ENCODE measurements around the gene EIF3CL. TPM values are rescaled to one million over a fixed set of nuclear protein-coding genes. Genes with fewer than 3 reads are reported as not detected.
A peak's percentile ranks its signal among the peaks of the same experiment; 100 is the strongest.
"Not testable (repeated sequence)": the region's sequence is repeated elsewhere in the genome, so short reads cannot be mapped to it uniquely, and the experiment has no call there.

Gene EIF3CL
- total RNA-seq = 174 and 212 TPM in 2 replicates

GRCh38 chr16:28403220-28404072 is at the start of gene EIF3CL:
Gene EIF3CL (minus strand): TSS chr16:28403841. CDS start chr16:28403618, 223 bp downstream.
- not testable (repeated sequence) for H3K4me1 Mint-ChIP-seq, H3K27ac Mint-ChIP-seq

GRCh38 chr16:28447081-28447480 is 43.4 kb upstream of the EIF3CL start:
- H3K4me1 Mint-ChIP-seq; intact Hi-C loops (cut with micrococcal nuclease): not testable (repeated sequence)

More at GRCh38 chr16:28403220-28404072, at the start of gene EIF3CL:
- peak within 1 kb of the TSS; percentile 79 for H3K4me3 Mint-ChIP-seq
- H3K9me3 Mint-ChIP-seq; DNase-seq; H3K27me3 Mint-ChIP-seq; H3K36me3 Mint-ChIP-seq (ENCODE audit: low read depth); intact Hi-C loops (cut with micrococcal nuclease): not testable (repeated sequence)

GRCh38 chr16:28446388-28446787 is 42.7 kb upstream of the EIF3CL start:
- H3K9me3 Mint-ChIP-seq; H3K4me3 Mint-ChIP-seq; H3K27me3 Mint-ChIP-seq; H3K36me3 Mint-ChIP-seq (ENCODE audit: low read depth); H3K27ac Mint-ChIP-seq; H3K4me1 Mint-ChIP-seq; DNase-seq; intact Hi-C loops (cut with micrococcal nuclease): not testable (repeated sequence)

More at GRCh38 chr16:28447081-28447480, 43.4 kb upstream of the EIF3CL start:
- H3K4me3 Mint-ChIP-seq; DNase-seq; H3K27me3 Mint-ChIP-seq; H3K27ac Mint-ChIP-seq; H3K36me3 Mint-ChIP-seq (ENCODE audit: low read depth); H3K9me3 Mint-ChIP-seq: not testable (repeated sequence)

DNA sequence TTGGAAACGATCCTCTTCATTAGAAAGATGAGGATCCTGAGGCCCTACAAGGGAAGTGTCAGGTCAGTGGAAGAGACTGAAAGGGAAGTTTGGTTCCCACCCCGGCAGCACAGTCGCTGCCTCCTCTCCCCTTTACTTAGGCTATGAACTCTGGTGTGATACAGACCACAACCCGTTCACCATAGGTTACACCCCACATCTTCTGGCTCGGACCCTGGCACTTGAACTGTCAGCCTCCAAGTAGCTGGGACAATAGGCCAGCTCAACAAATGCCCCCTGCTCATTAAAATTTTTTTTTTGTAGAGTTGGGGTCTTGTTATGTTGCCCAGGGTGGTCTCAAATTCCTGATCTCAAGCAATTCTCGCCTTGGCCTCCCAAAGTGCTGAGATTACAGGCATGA is 40.3 kb upstream of the EIF3CL start:
- H3K27me3 Mint-ChIP-seq; intact Hi-C loops (cut with micrococcal nuclease); DNase-seq; H3K27ac Mint-ChIP-seq; H3K9me3 Mint-ChIP-seq; H3K36me3 Mint-ChIP-seq (ENCODE audit: low read depth); H3K4me3 Mint-ChIP-seq; H3K4me1 Mint-ChIP-seq: not testable (repeated sequence)

- H3K27ac Mint-ChIP-seq; H3K4me1 Mint-ChIP-seq; H3K36me3 Mint-ChIP-seq (ENCODE audit: low read depth); DNase-seq; H3K27me3 Mint-ChIP-seq; intact Hi-C loops (cut with micrococcal nuclease); H3K9me3 Mint-ChIP-seq; H3K4me3 Mint-ChIP-seq: not testable (repeated sequence)
These were observed 35.3 kb upstream of the EIF3CL start for GRCh38 chr16:28438899-28439298.

- H3K9me3 Mint-ChIP-seq; intact Hi-C loops (cut with micrococcal nuclease); H3K27me3 Mint-ChIP-seq; H3K27ac Mint-ChIP-seq; H3K4me3 Mint-ChIP-seq; H3K4me1 Mint-ChIP-seq; H3K36me3 Mint-ChIP-seq (ENCODE audit: low read depth): not testable (repeated sequence)
- DNase-seq = peak; percentile 34
These were observed 31.7 kb upstream of the EIF3CL start for GRCh38 chr16:28435340-28435739.

GRCh38 chr16:28426060-28426680 is 22.5 kb upstream of the EIF3CL start:
- DNase-seq, H3K4me3 Mint-ChIP-seq: not testable (repeated sequence)

GRCh38 chr16:28421071-28421750 is 17.6 kb upstream of the EIF3CL start:
- H3K27me3 Mint-ChIP-seq; H3K4me1 Mint-ChIP-seq; H3K27ac Mint-ChIP-seq; H3K36me3 Mint-ChIP-seq (ENCODE audit: low read depth); H3K9me3 Mint-ChIP-seq; DNase-seq; intact Hi-C loops (cut with micrococcal nuclease); H3K4me3 Mint-ChIP-seq: not testable (repeated sequence)

More at GRCh38 chr16:28426060-28426680, 22.5 kb upstream of the EIF3CL start:
- H3K36me3 Mint-ChIP-seq (ENCODE audit: low read depth); H3K4me1 Mint-ChIP-seq; H3K27ac Mint-ChIP-seq; H3K27me3 Mint-ChIP-seq; intact Hi-C loops (cut with micrococcal nuclease); H3K9me3 Mint-ChIP-seq: not testable (repeated sequence)

DNA sequence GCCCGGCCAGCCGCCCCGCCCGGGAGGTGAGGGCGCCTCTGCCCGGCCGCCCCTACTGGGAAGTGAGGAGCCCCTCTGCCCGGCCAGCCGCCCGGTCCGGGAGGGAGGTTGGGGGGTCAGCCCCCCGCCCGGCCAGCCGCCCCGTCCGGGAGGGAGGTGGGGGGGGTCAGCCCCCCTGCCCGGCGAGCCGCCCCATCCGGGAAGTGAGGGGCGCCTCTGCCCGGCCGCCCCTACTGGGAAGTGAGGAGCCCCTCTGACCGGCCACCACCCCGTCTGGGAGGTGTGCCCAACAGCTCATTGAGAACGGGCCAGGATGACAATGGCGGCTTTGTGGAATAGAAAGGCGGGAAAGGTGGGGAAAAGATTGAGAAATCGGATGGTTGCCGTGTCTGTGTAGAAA is 13.4 kb upstream of the EIF3CL start:
- H3K4me3 Mint-ChIP-seq; H3K27me3 Mint-ChIP-seq; H3K4me1 Mint-ChIP-seq; H3K27ac Mint-ChIP-seq; H3K9me3 Mint-ChIP-seq; H3K36me3 Mint-ChIP-seq (ENCODE audit: low read depth); intact Hi-C loops (cut with micrococcal nuclease); DNase-seq: not testable (repeated sequence)

DNA sequence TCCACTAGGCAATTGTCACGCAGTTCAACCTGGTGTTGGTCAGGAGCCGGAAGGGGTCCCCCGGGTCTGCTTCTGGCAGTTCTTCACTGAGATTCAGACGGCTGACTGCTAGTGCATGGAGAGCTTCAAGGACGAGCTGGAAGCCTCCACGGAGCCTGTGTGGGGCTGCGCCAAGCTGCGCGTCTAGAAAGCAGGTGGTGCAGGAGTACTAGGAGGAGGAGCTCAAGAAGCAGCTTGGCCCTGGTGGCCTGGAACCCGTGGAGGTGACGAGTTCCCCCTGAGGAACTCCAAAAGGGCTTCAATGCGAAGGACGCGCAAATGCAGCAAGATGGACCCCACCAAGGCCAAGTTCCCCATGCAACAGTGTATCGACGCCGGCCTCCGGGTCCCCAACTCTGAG is 10.9 kb upstream of the EIF3CL start:
- H3K9me3 Mint-ChIP-seq; H3K27me3 Mint-ChIP-seq; H3K4me3 Mint-ChIP-seq; intact Hi-C loops (cut with micrococcal nuclease); H3K36me3 Mint-ChIP-seq (ENCODE audit: low read depth); H3K4me1 Mint-ChIP-seq; H3K27ac Mint-ChIP-seq: not testable (repeated sequence)
- peak; percentile 34 for DNase-seq

DNA sequence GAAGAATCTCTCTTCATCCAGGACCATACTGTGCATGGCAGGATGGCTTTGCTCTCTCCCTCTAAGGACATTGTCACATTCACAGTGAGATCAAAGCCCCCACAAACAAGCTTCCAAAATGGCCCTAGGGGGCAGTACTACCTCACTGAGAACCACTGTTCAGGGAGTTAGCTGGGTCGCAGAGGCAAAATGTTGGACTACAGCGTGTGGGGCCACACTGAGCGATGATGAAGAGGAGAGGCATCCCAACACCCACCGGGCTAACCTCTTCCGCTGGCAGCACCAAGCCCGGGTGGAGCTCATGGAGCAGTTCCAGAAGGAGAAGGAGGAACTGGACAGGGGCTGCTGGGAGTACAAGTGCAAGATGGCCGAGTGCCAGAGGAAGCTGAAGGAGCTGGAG is 9.9 kb upstream of the EIF3CL start:
- H3K27me3 Mint-ChIP-seq, H3K9me3 Mint-ChIP-seq: not testable (repeated sequence)

GRCh38 chr16:28392054-28392453 is 11.6 kb downstream of the EIF3CL start:
- H3K9me3 Mint-ChIP-seq; intact Hi-C loops (cut with micrococcal nuclease); H3K27ac Mint-ChIP-seq; H3K4me3 Mint-ChIP-seq; DNase-seq; H3K36me3 Mint-ChIP-seq (ENCODE audit: low read depth); H3K4me1 Mint-ChIP-seq; H3K27me3 Mint-ChIP-seq: not testable (repeated sequence)

More for the DNA sequence above, 9.9 kb upstream of the EIF3CL start:
- DNase-seq; intact Hi-C loops (cut with micrococcal nuclease); H3K27ac Mint-ChIP-seq; H3K36me3 Mint-ChIP-seq (ENCODE audit: low read depth); H3K4me3 Mint-ChIP-seq; H3K4me1 Mint-ChIP-seq: not testable (repeated sequence)

DNA sequence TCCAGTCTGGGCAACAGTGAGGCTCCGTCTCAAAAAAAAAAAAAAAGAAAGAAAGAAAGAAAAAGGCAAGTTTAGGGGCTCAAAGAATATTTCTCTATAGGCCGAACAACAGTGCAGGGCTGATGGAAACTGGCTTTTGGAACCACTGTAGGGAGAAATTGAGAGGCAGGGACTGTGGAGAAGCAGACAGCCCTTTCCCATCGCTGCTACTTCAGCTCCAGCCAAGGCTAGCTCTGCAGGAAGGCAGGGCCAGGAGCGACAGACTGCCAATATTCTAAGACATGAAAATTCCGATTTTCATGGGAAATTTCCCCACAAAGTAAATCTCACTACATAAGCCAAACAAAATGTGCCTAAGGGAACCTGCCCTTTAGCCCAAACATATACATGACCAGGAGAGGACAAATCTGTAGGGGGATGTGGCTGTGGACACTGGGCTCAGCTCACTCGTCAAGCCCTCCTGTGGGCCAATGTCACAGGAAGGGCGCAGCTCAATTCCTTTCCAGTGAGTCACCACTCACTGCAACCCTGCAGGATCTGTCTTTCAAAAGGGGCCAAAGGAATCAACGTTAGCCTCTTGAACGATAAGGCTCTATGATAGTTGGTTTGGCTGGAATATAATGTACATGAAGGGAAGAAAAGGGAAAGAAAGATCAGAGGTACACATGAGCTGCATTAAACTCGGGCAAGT is 21.3 kb downstream of the EIF3CL start:
- H3K9me3 Mint-ChIP-seq; H3K4me1 Mint-ChIP-seq; H3K27ac Mint-ChIP-seq; H3K4me3 Mint-ChIP-seq; intact Hi-C loops (cut with micrococcal nuclease); H3K36me3 Mint-ChIP-seq (ENCODE audit: low read depth); H3K27me3 Mint-ChIP-seq; DNase-seq: not testable (repeated sequence)

DNA sequence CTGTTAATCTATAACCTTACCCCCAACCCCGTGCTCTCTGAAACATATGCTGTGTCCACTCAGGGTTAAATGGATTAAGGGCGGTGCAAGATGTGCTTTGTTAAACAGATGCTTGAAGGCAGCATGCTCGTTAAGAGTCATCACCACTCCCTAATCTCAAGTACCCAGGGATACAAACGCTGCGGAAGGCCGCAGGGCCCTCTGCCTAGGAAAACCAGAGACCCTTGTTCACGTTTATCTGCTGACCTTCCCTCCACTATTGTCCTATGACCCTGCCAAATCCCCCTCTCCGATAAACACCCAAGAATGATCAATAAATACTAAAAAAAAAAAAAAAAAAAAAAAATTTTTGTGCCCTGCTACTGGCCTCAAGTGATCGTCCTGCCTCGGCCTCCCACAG is 25.8 kb downstream of the EIF3CL start:
- H3K27ac Mint-ChIP-seq; H3K27me3 Mint-ChIP-seq; intact Hi-C loops (cut with micrococcal nuclease); H3K9me3 Mint-ChIP-seq; H3K36me3 Mint-ChIP-seq (ENCODE audit: low read depth); H3K4me1 Mint-ChIP-seq; H3K4me3 Mint-ChIP-seq: not testable (repeated sequence)
- DNase-seq = peak; percentile 19

All from activated CD4-positive, alpha-beta T cell treated with anti-CD3 and anti-CD28 coated beads, Interleukin-2, amount 10 ng/mL, durations not matched to agents 24 days and 14 days (primary cell).